Epithelial cell of proximal tubule (primary cell): ENCODE results near the gene PIGS. TPM values are rescaled to one million over a fixed set of nuclear protein-coding genes. Genes with fewer than 3 reads are reported as not detected.

ENCODE experiments used
- DNase-seq: peaks from one replicate; pipeline ENCODE4 v3.0.0-alpha.2; 2011; ENCODE audit warnings: low read depth
- H3K4me3 ChIP-seq: 2 replicates; pipeline ENCODE4 v1.5.1; 2011; ENCODE audit warnings: low read depth, mild to moderate bottlenecking, low read length
- CTCF ChIP-seq: conservative IDR thresholded peaks from 2 replicates; pipeline ENCODE4 v1.5.1; 2012; ENCODE audit warnings: low read depth, mild to moderate bottlenecking, low read length
- total RNA-seq: library from RNA; depleted of rRNA; stranded (reverse); fragments of >200 nt; gene quantifications from 2 replicates; pipeline ENCODE4 v1.2.3, GENCODE V29; 2015

Gene PIGS
- total RNA-seq, 1 donor from 2014 or later, result 55.6 TPM

- H3K4me3 ChIP-seq, result no peak overlapping the region
- no peak for DNase-seq
- no peak for TF ChIP-seq CTCF
Observed at GRCh38 chr17:28507567-28508203, 63.6 kb downstream of the PIGS start.

GRCh38 chr17:28506763-28507487 lies 64.4 kb downstream of the PIGS start:
- no peak for TF ChIP-seq CTCF
- no peak overlapping the region for H3K4me3 ChIP-seq

GRCh38 chr17:28505986-28506665 lies 65.2 kb downstream of the PIGS start, which contains the start of gene FOXN1:
FOXN1 (plus strand) TSS chr17:28506348; CDS start chr17:28523970, 17,622 bp downstream.
- no peak within 1 kb of the TSS for H3K4me3 ChIP-seq
- TF ChIP-seq CTCF, result no peak
- no peak for DNase-seq

More at GRCh38 chr17:28506763-28507487, 64.4 kb downstream of the PIGS start:
- DNase-seq, result no peak

DNA sequence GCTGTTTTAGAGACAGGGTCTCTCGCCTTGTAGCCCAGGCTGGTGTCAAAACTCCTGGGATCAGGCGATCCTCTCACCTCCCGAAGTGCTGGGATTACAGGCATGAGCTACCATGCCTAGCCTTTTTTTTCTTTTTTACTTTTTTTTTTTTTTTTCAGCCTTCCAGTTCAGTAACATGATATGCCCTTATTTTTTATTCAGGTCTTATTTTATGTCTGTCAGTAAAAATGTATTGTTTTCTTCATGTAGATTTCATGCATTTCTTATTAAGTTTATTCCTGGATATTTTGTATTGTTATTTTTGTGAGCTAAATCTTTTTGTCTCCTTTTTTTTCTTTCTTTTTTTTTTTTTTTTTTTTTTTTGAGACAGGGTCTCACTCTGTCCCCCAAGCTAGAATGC lies 67.9 kb downstream of the PIGS start:
- no peak for TF ChIP-seq CTCF
- no peak for DNase-seq
- no peak overlapping the region for H3K4me3 ChIP-seq

Other genes starting within 250 kb of the PIGS start
- 30.2 and 32.9 TPM in 2 replicates for gene IFT20, start 236.1 kb downstream of the PIGS start, total RNA-seq
- 69.3 and 72.4 TPM in 2 replicates for gene TNFAIP1, start 235.8 kb downstream of the PIGS start, total RNA-seq
- gene POLDIP2, start 214.0 kb downstream of the PIGS start, total RNA-seq, result 96.4 and 131 TPM in 2 replicates
- gene SEBOX, start 206.3 kb downstream of the PIGS start, total RNA-seq, result not detected in 2 replicates
- gene VTN, start 201.2 kb downstream of the PIGS start, total RNA-seq, result not detected in 2 replicates
- gene SARM1, start 199.8 kb downstream of the PIGS start, total RNA-seq, result 0.80 and 0.81 TPM in 2 replicates
- gene SLC46A1, start 165.3 kb downstream of the PIGS start, total RNA-seq, result 2.8 and 4.7 TPM in 2 replicates
- gene SLC13A2, start 97.9 kb downstream of the PIGS start, total RNA-seq, result not detected in 2 replicates
- not detected in 2 replicates for gene FOXN1, start 65.2 kb downstream of the PIGS start, total RNA-seq
- 28.7 and 29.2 TPM in 2 replicates for gene UNC119, start 18.9 kb downstream of the PIGS start, total RNA-seq
- 25.4 and 100.0 TPM in 2 replicates for gene ALDOC, start 5.4 kb upstream of the PIGS start, total RNA-seq
- 99.2 and 104 TPM in 2 replicates for gene SPAG5, start 27.5 kb upstream of the PIGS start, total RNA-seq
- 3.0 and 4.3 TPM in 2 replicates for gene RSKR, start 42.7 kb upstream of the PIGS start, total RNA-seq
- gene BLTP2, start 73.6 kb upstream of the PIGS start, total RNA-seq, result 133 and 136 TPM in 2 replicates
- gene SDF2, start 90.4 kb upstream of the PIGS start, total RNA-seq, result 39.5 and 52.7 TPM in 2 replicates
- gene SUPT6H, start 90.7 kb upstream of the PIGS start, total RNA-seq, result 17.2 and 21.7 TPM in 2 replicates
- under 0.01 and 0.58 TPM in 2 replicates for gene PROCA1, start 140.4 kb upstream of the PIGS start, total RNA-seq
- 558 and 649 TPM in 2 replicates for gene RAB34, start 146.3 kb upstream of the PIGS start, total RNA-seq
- 746 and 818 TPM in 2 replicates for gene RPL23A, start 148.5 kb upstream of the PIGS start, total RNA-seq
- gene TLCD1, start 154.7 kb upstream of the PIGS start, total RNA-seq, result 14.5 and 14.7 TPM in 2 replicates
- gene NEK8, start 157.3 kb upstream of the PIGS start, total RNA-seq, result 4.3 and 8.4 TPM in 2 replicates
- 86.4 and 108 TPM in 2 replicates for gene TRAF4, start 172.5 kb upstream of the PIGS start, total RNA-seq